Thyroid gland (tissue), 4 donors: ENCODE measurements around the gene SPOP.

Experiments
- POLR2A ChIP-seq, 2 donors: fragments of 450-650 bp; IDR thresholded peaks; one replicate each; pipeline ENCODE4 v1.6.1; 2017; ENCODE audit warnings: antibody characterized with exemption in 2 of 2, mild to moderate bottlenecking in 2 of 2, moderate library complexity in 1 of 2
- TF ChIP-seq, protein P1 (sequence below), 6 experiments: fragments of 200-600 bp in 3 of 6; fragments of 450-650 bp in 3 of 6; sonication (generic) in 3 of 6; IDR thresholded peaks; one replicate each; pipeline ENCODE4 v1.5.1; 2016 to 2019; ENCODE audit warnings: antibody characterized with exemption in 6 of 6, mild to moderate bottlenecking in 2 of 6, inconsistent platforms in 1 of 6, moderate library complexity in 1 of 6

DNA sequence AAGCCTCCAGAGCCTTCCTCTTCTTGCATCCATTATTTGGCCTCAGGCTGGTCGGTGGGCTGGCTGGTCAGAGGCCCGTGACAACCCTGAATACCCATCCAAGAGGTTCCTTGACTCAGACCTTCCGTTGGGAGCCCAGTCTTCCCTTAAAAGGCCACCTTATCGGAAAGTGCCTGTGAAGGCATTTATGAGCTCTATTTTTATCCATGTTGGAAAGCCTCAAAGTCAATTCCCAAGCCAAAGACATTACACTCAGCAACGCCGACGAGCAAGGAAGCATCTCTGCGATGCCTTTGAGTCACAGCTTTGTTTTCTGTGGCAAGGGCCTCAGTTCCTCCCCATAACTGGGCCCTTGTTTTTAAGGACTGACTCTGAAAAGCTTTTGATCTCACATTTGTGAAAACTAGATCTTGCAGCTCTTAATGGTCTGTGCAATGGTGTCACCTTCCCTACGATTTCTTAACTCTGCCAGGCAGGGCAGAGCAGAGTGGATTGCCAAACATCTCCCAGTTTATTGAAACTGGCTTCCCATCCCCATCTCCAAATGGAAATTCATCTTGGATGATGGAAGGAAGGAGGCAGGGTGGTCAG is 13.3 kb upstream of the SPOP start:
- TF ChIP-seq POLR2A (IDR thresholded peaks at IDR 0.05), result no peak
- TF ChIP-seq, protein P1, sequence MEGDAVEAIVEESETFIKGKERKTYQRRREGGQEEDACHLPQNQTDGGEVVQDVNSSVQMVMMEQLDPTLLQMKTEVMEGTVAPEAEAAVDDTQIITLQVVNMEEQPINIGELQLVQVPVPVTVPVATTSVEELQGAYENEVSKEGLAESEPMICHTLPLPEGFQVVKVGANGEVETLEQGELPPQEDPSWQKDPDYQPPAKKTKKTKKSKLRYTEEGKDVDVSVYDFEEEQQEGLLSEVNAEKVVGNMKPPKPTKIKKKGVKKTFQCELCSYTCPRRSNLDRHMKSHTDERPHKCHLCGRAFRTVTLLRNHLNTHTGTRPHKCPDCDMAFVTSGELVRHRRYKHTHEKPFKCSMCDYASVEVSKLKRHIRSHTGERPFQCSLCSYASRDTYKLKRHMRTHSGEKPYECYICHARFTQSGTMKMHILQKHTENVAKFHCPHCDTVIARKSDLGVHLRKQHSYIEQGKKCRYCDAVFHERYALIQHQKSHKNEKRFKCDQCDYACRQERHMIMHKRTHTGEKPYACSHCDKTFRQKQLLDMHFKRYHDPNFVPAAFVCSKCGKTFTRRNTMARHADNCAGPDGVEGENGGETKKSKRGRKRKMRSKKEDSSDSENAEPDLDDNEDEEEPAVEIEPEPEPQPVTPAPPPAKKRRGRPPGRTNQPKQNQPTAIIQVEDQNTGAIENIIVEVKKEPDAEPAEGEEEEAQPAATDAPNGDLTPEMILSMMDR (IDR thresholded peaks at IDR 0.05), result no peak
